GM12892 (cell line): ENCODE measurements around the gene PI3.

Source experiments
- POLR2A ChIP-seq: IDR thresholded peaks from 2 replicates; pipeline ENCODE4 v1.6.1; 2011; ENCODE audit warnings: low read depth, low read length, control low read depth
- POLR2AphosphoS5 ChIP-seq: IDR thresholded peaks from 2 replicates; pipeline ENCODE4 v1.6.1; 2011; ENCODE audit warnings: low read depth, low read length, control low read depth

GRCh38 chr20:45179166-45179565 lies 4.5 kb downstream of the PI3 start:
- TF ChIP-seq POLR2AphosphoS5 (no peak), POLR2A (no peak)
